H1 (cell line): ENCODE results near the gene FASTKD3. TPM values are rescaled to one million over a fixed set of nuclear protein-coding genes. Genes with fewer than 3 reads are reported as not detected.

ENCODE experiments used
- CTCF ChIA-PET: fragments of 300-600 bp; sonication (Branson Sonifier 250); formaldehyde crosslinking; loops from one replicate; lab custom pipeline; 2021; ENCODE audit not compliant: partially characterized antibody; lab: Charles Lee
- POLR2A ChIA-PET: fragments of 300-600 bp; sonication (Branson Sonifier 250); formaldehyde crosslinking; loops from one replicate; lab custom pipeline; 2021; ENCODE audit warnings: inconsistent platforms; ENCODE audit not compliant: partially characterized antibody; lab: Charles Lee
- DNase-seq, 2 experiments: peaks; one replicate each; pipeline versions ENCODE4 v3.0.0 to v3.0.0-alpha.2; 2010 to 2022; ENCODE audit warnings: low spot score in 2 of 2, low read depth in 1 of 2, mixed read lengths in 1 of 2
- FAIRE-seq: peaks from 2 replicates; lab custom pipeline; 2011; peaks lifted over from hg19 to GRCh38; lab: Jason Lieb, UNC
- H2AFZ ChIP-seq: 2 replicates; pipeline ENCODE4 v1.8.1; 2012; ENCODE audit warnings: low read length, inconsistent platforms
- H2AK5ac ChIP-seq: 2 replicates; pipeline ENCODE4 v1.6.1; 2013; ENCODE audit warnings: low read depth, low read length
- H2BK120ac ChIP-seq: replicated peaks from 2 replicates; pipeline ENCODE3; 2013; ENCODE audit warnings: low read depth, low read length, inconsistent platforms
- H2BK12ac ChIP-seq: 2 replicates; pipeline ENCODE4 v1.6.1; 2013; ENCODE audit warnings: low read depth, low read length
- H2BK15ac ChIP-seq: 2 replicates; pipeline ENCODE4 v1.6.1; 2013; ENCODE audit warnings: low read length
- H2BK20ac ChIP-seq: 2 replicates; pipeline ENCODE4 v1.6.1; 2013; ENCODE audit warnings: low read length
- H2BK5ac ChIP-seq: 2 replicates; pipeline ENCODE4 v1.6.1; 2013; ENCODE audit warnings: low read depth, low read length
- H3K14ac ChIP-seq: 2 replicates; pipeline ENCODE4 v1.6.1; 2013; ENCODE audit warnings: inconsistent platforms; ENCODE audit not compliant: insufficient read length
- H3K18ac ChIP-seq: 2 replicates; pipeline ENCODE4 v1.6.1; 2013; ENCODE audit warnings: low read length; ENCODE audit errors: extremely low read depth
- H3K23ac ChIP-seq: 2 replicates; pipeline ENCODE4 v1.6.1; 2013; ENCODE audit warnings: inconsistent platforms; ENCODE audit not compliant: insufficient read length
- H3K23me2 ChIP-seq: 2 replicates; pipeline ENCODE4 v1.6.1; 2013; ENCODE audit warnings: low read depth, low read length
- H3K27ac ChIP-seq: 2 replicates; pipeline ENCODE4 v1.6.1; 2011; ENCODE audit warnings: low read depth, low read length, inconsistent platforms
- H3K27me3 ChIP-seq, 4 experiments: replicated peaks in 1 of 4; 1 replicate in 1 of 4; 2 replicates in 3 of 4; pipeline versions ENCODE4 v1.6.1 to v1.8.1; 2011 to 2013; ENCODE audit warnings: low read length in 3 of 4, mild to moderate bottlenecking in 3 of 4, inconsistent platforms in 2 of 4, mixed read lengths in 2 of 4, moderate library complexity in 1 of 4; ENCODE audit not compliant: control insufficient read depth in 3 of 4, insufficient read depth in 3 of 4; ENCODE audit errors: extremely low read depth in 1 of 4
- H3K36me3 ChIP-seq, 4 experiments: 2 replicates each; pipeline versions ENCODE4 v1.6.1 to v1.8.1; 2011 to 2013; ENCODE audit warnings: mild to moderate bottlenecking in 4 of 4, low read length in 3 of 4, moderate library complexity in 2 of 4, control low read depth in 1 of 4, inconsistent platforms in 1 of 4; ENCODE audit not compliant: insufficient read depth in 4 of 4, control insufficient read depth in 2 of 4
- H3K4ac ChIP-seq: replicated peaks from 2 replicates; pipeline ENCODE3; 2013; ENCODE audit warnings: low read length, low read depth, mixed read lengths, inconsistent platforms; ENCODE audit not compliant: insufficient read length
- H3K4me1 ChIP-seq, 4 experiments: replicated peaks in 1 of 4; 1 replicate in 1 of 4; 2 replicates in 3 of 4; pipeline versions ENCODE4 v1.6.1 to v1.8.1; 2011 to 2013; ENCODE audit warnings: low read length in 3 of 4, inconsistent platforms in 2 of 4, mixed read lengths in 1 of 4; ENCODE audit not compliant: insufficient read depth in 4 of 4, control insufficient read depth in 3 of 4
- H3K4me2 ChIP-seq, 2 experiments: 2 replicates each; pipeline versions ENCODE4 v1.6.1 to v1.8.1; 2011 to 2013; ENCODE audit warnings: low read depth in 2 of 2, low read length in 2 of 2, control low read depth in 1 of 2, inconsistent platforms in 1 of 2, mild to moderate bottlenecking in 1 of 2; ENCODE audit not compliant: insufficient read depth in 1 of 2
- H3K4me3 ChIP-seq, 4 experiments: fragments of 200-600, 300-600 bp in 1 of 4; sonication (generic), shearing (Covaris generic), sonication (Bioruptor Twin) in 1 of 4; 2 replicates each; pipeline versions ENCODE4 v1.5.1 to v1.8.1; 2011 to 2016; ENCODE audit warnings: low read length in 4 of 4, low read depth in 3 of 4, control low read depth in 2 of 4, inconsistent platforms in 2 of 4, mild to moderate bottlenecking in 2 of 4, mixed read lengths in 1 of 4, moderate library complexity in 1 of 4; ENCODE audit not compliant: insufficient read depth in 2 of 4; ENCODE audit errors: extremely low read depth in 1 of 4
- H3K56ac ChIP-seq: replicated peaks from 2 replicates; pipeline ENCODE3; 2013; ENCODE audit warnings: low read depth, mild to moderate bottlenecking, mixed read lengths, low read length, inconsistent platforms; ENCODE audit not compliant: insufficient read length
- H3K79me1 ChIP-seq: 2 replicates; pipeline ENCODE4 v1.6.1; 2013; ENCODE audit warnings: low read depth, low read length, control low read depth
- H3K79me2 ChIP-seq, 2 experiments: 2 replicates each; pipeline versions ENCODE4 v1.6.1 to v1.8.1; 2012 to 2013; ENCODE audit warnings: low read length in 2 of 2, mild to moderate bottlenecking in 2 of 2, inconsistent platforms in 1 of 2; ENCODE audit not compliant: insufficient read depth in 2 of 2, control insufficient read depth in 1 of 2
- H3K9ac ChIP-seq, 4 experiments: replicated peaks in 1 of 4; 1 replicate in 1 of 4; 2 replicates in 3 of 4; pipeline versions ENCODE4 v1.6.1 to v1.8.1; 2011 to 2013; ENCODE audit warnings: low read depth in 3 of 4, low read length in 3 of 4, control low read depth in 2 of 4, mild to moderate bottlenecking in 2 of 4, moderate library complexity in 2 of 4, inconsistent platforms in 1 of 4; ENCODE audit errors: extremely low read depth in 1 of 4
- H3K9me3 ChIP-seq, 2 experiments: 2 replicates each; pipeline versions ENCODE4 v1.6.1 to v1.8.1; 2012 to 2013; ENCODE audit warnings: mild to moderate bottlenecking in 2 of 2, moderate library complexity in 2 of 2, control low read depth in 1 of 2, inconsistent platforms in 1 of 2, low read depth in 1 of 2, low read length in 1 of 2, mixed read lengths in 1 of 2; ENCODE audit not compliant: insufficient read depth in 2 of 2
- H4K20me1 ChIP-seq, 2 experiments: replicated peaks in 1 of 2; 2 replicates each; pipeline versions ENCODE3 to v1.8.1; 2011 to 2013; ENCODE audit warnings: inconsistent platforms in 2 of 2, low read length in 2 of 2, mild to moderate bottlenecking in 1 of 2; ENCODE audit not compliant: insufficient read depth in 2 of 2, control insufficient read depth in 1 of 2
- H4K5ac ChIP-seq: 2 replicates; pipeline ENCODE4 v1.6.1; 2013; ENCODE audit warnings: low read length, low read depth, mixed read lengths, inconsistent platforms; ENCODE audit not compliant: insufficient read length
- H4K8ac ChIP-seq: 2 replicates; pipeline ENCODE4 v1.8.0; 2013; ENCODE audit warnings: mild to moderate bottlenecking, moderate library complexity, low read length, inconsistent platforms; ENCODE audit not compliant: insufficient read depth; ENCODE audit errors: extremely low read depth
- H4K91ac ChIP-seq: replicated peaks from 2 replicates; pipeline ENCODE3; 2013; ENCODE audit warnings: low read length, mixed read lengths, inconsistent platforms; ENCODE audit not compliant: insufficient read length
- CHD1 ChIP-seq: IDR thresholded peaks from 2 replicates; pipeline ENCODE4 v1.6.1; 2012; ENCODE audit warnings: low read depth, low read length, improper control_type of control experiment
- GABPA ChIP-seq: IDR thresholded peaks from 2 replicates; pipeline ENCODE4 v1.6.1; 2011; ENCODE audit warnings: mild to moderate bottlenecking, low read length, moderate library complexity, borderline replicate concordance; ENCODE audit not compliant: insufficient read depth
- HDAC2 ChIP-seq, 2 experiments: fragments of 300-600 bp in 1 of 2; sonication (generic) in 1 of 2; IDR thresholded peaks; 2 replicates each; pipeline ENCODE4 v1.6.1; 2011 to 2012; ENCODE audit warnings: low read depth in 2 of 2, low read length in 2 of 2, mild to moderate bottlenecking in 2 of 2, moderate library complexity in 2 of 2, borderline replicate concordance in 1 of 2, inconsistent platforms in 1 of 2
- JUND ChIP-seq: IDR thresholded peaks from 2 replicates; pipeline ENCODE4 v1.6.1; 2011; ENCODE audit warnings: mild to moderate bottlenecking, improper control_type of control experiment, low read length
- KDM1A ChIP-seq: fragments of 200-600, 300-600 bp; sonication (generic); IDR thresholded peaks from 2 replicates; pipeline ENCODE4 v1.7.1; 2016; ENCODE audit warnings: mild to moderate bottlenecking, low read length, borderline replicate concordance
- KDM5A ChIP-seq: fragments of 200-600 bp; IDR thresholded peaks from 2 replicates; pipeline ENCODE4 v1.7.1; 2012; ENCODE audit warnings: mild to moderate bottlenecking, low read length, inconsistent platforms, mixed read lengths
- MAX ChIP-seq: IDR thresholded peaks from 2 replicates; pipeline ENCODE4 v1.6.1; 2012; ENCODE audit warnings: inconsistent platforms
- NRF1 ChIP-seq: IDR thresholded peaks from 2 replicates; pipeline ENCODE4 v1.6.1; 2011; ENCODE audit warnings: mild to moderate bottlenecking, low read depth, low read length, improper control_type of control experiment
- RXRA ChIP-seq: IDR thresholded peaks from 2 replicates; pipeline ENCODE4 v1.6.1; 2011; ENCODE audit warnings: low read depth, mild to moderate bottlenecking, low read length, moderate library complexity; ENCODE audit not compliant: insufficient read depth
- SP1 ChIP-seq: IDR thresholded peaks from 2 replicates; pipeline ENCODE4 v1.6.1; 2011; ENCODE audit warnings: low read depth, low read length
- TBP ChIP-seq: IDR thresholded peaks from 2 replicates; pipeline ENCODE4 v1.6.1; 2011; ENCODE audit warnings: low read depth, low read length, improper control_type of control experiment
- TCF12 ChIP-seq: IDR thresholded peaks from 2 replicates; pipeline ENCODE4 v1.6.1; 2011; ENCODE audit warnings: low read depth, mild to moderate bottlenecking, low read length
- TEAD4 ChIP-seq: IDR thresholded peaks from 2 replicates; pipeline ENCODE4 v1.6.1; 2012; ENCODE audit warnings: low read depth, low read length, inconsistent platforms, mixed read lengths
- ZNF274 ChIP-seq: IDR thresholded peaks from 2 replicates; pipeline ENCODE4 v1.7.0; 2012; ENCODE audit warnings: low read length, borderline replicate concordance; ENCODE audit errors: extremely low read depth
- WGBS, 2 experiments: shearing (Covaris generic) in 1 of 2; methylation state at CpG; one replicate each; pipeline versions ENCODE4 v1.1.6 to v1.1.7; 2013 to 2015; ENCODE audit warnings: low lambda C conversion rate in 2 of 2, mixed read lengths in 2 of 2, inconsistent platforms in 1 of 2, low coverage in 1 of 2, missing lambda C conversion rate in 1 of 2; ENCODE audit not compliant: insufficient replicate concordance in 2 of 2, insufficient coverage in 1 of 2, insufficient read length in 1 of 2; ENCODE audit errors: extremely low coverage in 1 of 2, missing lambda C conversion rate in 1 of 2; 5-methylcytosine and 5-hydroxymethylcytosine counted together
- polyA plus RNA-seq, 7 experiments: library from polyadenylated mRNA; depleted of rRNA in 3 of 7; stranded (reverse) in 5 of 7; unstranded in 2 of 7; fragments of >200 nt in 5 of 7; fragments of 200-250 nt in 2 of 7; gene quantifications; 1 replicate in 5 of 7; 2 replicates in 1 of 7; 4 replicates in 1 of 7; pipeline versions ENCODE4 v1.2.1 to v1.2.3, GENCODE V29; 2011 to 2013; ENCODE audit warnings: missing spikeins in 2 of 7, mixed read lengths in 2 of 7
- total RNA-seq: library from RNA; stranded (reverse); fragmentation: NEBNext Ultra II Directional; extraction: Animal tissue kit (Norgen Biotek cat#: 25700); gene quantifications from 2 replicates; pipeline ENCODE4 v1.2.1, GENCODE V29; 2021

The FASTKD3 gene
- total and polyA plus RNA-seq, 2 of the 8 experiments (the other 6 are each of a cell fraction or from before 2014, with no cell fraction given): 5.6 to 7.6 TPM

- H4K5ac ChIP-seq: no peak overlapping the region
- FAIRE-seq: no peak
- TF ChIP-seq KDM1A (no peak), RXRA (no peak), HDAC2 (IDR thresholded peaks at IDR 0.05; ENCODE audit: borderline replicate concordance in 1 of 2, low read depth in 2 of 2, low read length in 2 of 2) (no peak), TBP (no peak), CHD1 (no peak), JUND (no peak), KDM5A (no peak), SP1 (no peak), TCF12 (no peak), NRF1 (no peak), MAX (no peak), GABPA (no peak), TEAD4 (no peak), ZNF274 (no peak)
Observed at GRCh38 chr5:7872517-7873130, 3.8 kb upstream of the FASTKD3 start.

More at GRCh38 chr5:7872517-7873130, 3.8 kb upstream of the FASTKD3 start:
- Histone ChIP-seq H2BK12ac (no peak overlapping the region), H3K9ac (no peak overlapping the region), H3K27ac (no peak overlapping the region), H3K36me3 (peaks cover 4 to 43% (median 22%) of the 10 kb centered on the region in 4 experiments), H4K20me1 (peaks cover 9 to 15% of the 10 kb centered on the region in 2 experiments), H3K23me2 (peaks cover 7% of the 10 kb centered on the region), H2BK5ac (no peak overlapping the region), H4K8ac (no peak overlapping the region), H2AK5ac (no peak overlapping the region), H3K4ac (no peak overlapping the region), H3K79me1 (peaks cover 5% of the 10 kb centered on the region), H3K79me2 (peaks cover 20 to 64% of the 10 kb centered on the region in 2 experiments), H3K27me3 (no peaks in the 10 kb centered on the region), H4K91ac (no peak overlapping the region), H2BK120ac (no peak overlapping the region), H3K9me3 (no peaks in the 10 kb centered on the region), H2BK15ac (no peak overlapping the region), H2BK20ac (no peak overlapping the region), H2AFZ (no peak overlapping the region), H3K14ac (no peak overlapping the region), H3K23ac (no peak overlapping the region), H3K56ac (no peak overlapping the region), H3K4me1 (peaks cover 0 to 4% (median 0%) of the 10 kb centered on the region in 4 experiments; a peak in 2 of 7 replicates), H3K4me3 (no peak overlapping the region), H3K4me2 (no peak overlapping the region), H3K18ac (no peak overlapping the region)
- ChIA-PET CTCF (interaction anchor here (1.3 to 5.4 kb wide), 4 partner anchors 14 to 124 kb away, joined by 4 to 25 read pairs (median 8); no protein-coding TSS in a partner anchor), POLR2A (interaction anchor here (1.0 kb wide), 1 partner anchor 9 kb away, joined by 3 read pairs; no protein-coding TSS in a partner anchor)
- WGBS, 2 experiments: 86% methylated on average over 4 of the region's 4 CpGs; no CpG with 5 or more reads in 1 of the 2 experiments
- no peak for DNase-seq
